Mesothelial cell of epicardium (in vitro differentiated cells): Measurements from ENCODE around the gene WDR72. TPM values are rescaled to one million over a fixed set of nuclear protein-coding genes. Genes with fewer than 3 reads are reported as not detected.
"Not testable (repeated sequence)": the region's sequence is repeated elsewhere in the genome, so short reads cannot be mapped to it uniquely, and the experiment has no call there.

Experiments
- DNase-seq, 2 experiments: peaks; one replicate each; pipeline ENCODE4 v3.0.0; 2021; ENCODE audit warnings: low spot score in 2 of 2; ENCODE audit not compliant: unreplicated experiment in 2 of 2
- H3K27ac Mint-ChIP-seq: 2 replicates; pipeline ENCODE4 v1.8.0; 2021; ENCODE audit warnings: mixed read lengths
- H3K27me3 Mint-ChIP-seq: 2 replicates; pipeline ENCODE4 v1.8.0; 2021; ENCODE audit warnings: low read depth, mixed read lengths
- H3K36me3 Mint-ChIP-seq: 2 replicates; pipeline ENCODE4 v1.8.0; 2021; ENCODE audit warnings: mixed read lengths
- H3K4me1 Mint-ChIP-seq: 2 replicates; pipeline ENCODE4 v1.8.0; 2021; ENCODE audit warnings: mixed read lengths
- H3K4me3 Mint-ChIP-seq: 2 replicates; pipeline ENCODE4 v1.8.0; 2021; ENCODE audit warnings: mild to moderate bottlenecking, moderate library complexity, mixed read lengths
- H3K9me3 Mint-ChIP-seq: 2 replicates; pipeline ENCODE4 v1.8.0; 2021; ENCODE audit warnings: mixed read lengths
- CTCF ChIP-seq: fragments of 200-600 bp; sonication (generic); IDR thresholded peaks from one replicate; pipeline ENCODE4 v1.5.0; 2021; ENCODE audit warnings: antibody characterized with exemption; ENCODE audit not compliant: unreplicated experiment
- total RNA-seq: library from RNA; stranded (reverse); gene quantifications from 3 replicates; pipeline ENCODE4 v1.2.1, GENCODE V29; 2021

The WDR72 gene
- total RNA-seq, 1 donor from 2014 or later: 0.25 TPM

GRCh38 chr15:53789654-53790375, 30.4 kb upstream of the WDR72 start:
- no peak for DNase-seq
- no peak for TF ChIP-seq CTCF
- Mint-ChIP-seq H3K27me3 (peaks cover 14% of the 10 kb centered on the region), H3K4me3 (no peak overlapping the region), H3K9me3 (peaks cover 7% of the 10 kb centered on the region), H3K36me3 (no peaks in the 10 kb centered on the region), H3K4me1 (peaks cover 5% of the 10 kb centered on the region), H3K27ac (no peak overlapping the region)

- DNase-seq: no peak
- no peak overlapping the region for H3K27ac Mint-ChIP-seq
- H3K4me3 Mint-ChIP-seq: no peak overlapping the region
These were observed 26.9 kb upstream of the WDR72 start for GRCh38 chr15:53786401-53786800.

GRCh38 chr15:53785241-53785640, 25.8 kb upstream of the WDR72 start:
- not testable (repeated sequence) for H3K27ac Mint-ChIP-seq, H3K27me3 Mint-ChIP-seq
- peaks cover 13% of the 10 kb centered on the region for H3K9me3 Mint-ChIP-seq

More at GRCh38 chr15:53786401-53786800, 26.9 kb upstream of the WDR72 start:
- Mint-ChIP-seq H3K4me1 (peaks cover under 1% of the 10 kb centered on the region), H3K27me3 (peaks cover 8% of the 10 kb centered on the region), H3K9me3 (peaks cover 13% of the 10 kb centered on the region), H3K36me3 (no peaks in the 10 kb centered on the region)
- no peak for TF ChIP-seq CTCF

GRCh38 chr15:53762916-53763315, 3.5 kb upstream of the WDR72 start:
- Mint-ChIP-seq H3K27ac (no peak overlapping the region), H3K9me3 (no peaks in the 10 kb centered on the region), H3K36me3 (no peaks in the 10 kb centered on the region), H3K27me3 (peaks cover 61% of the 10 kb centered on the region), H3K4me1 (peaks cover 4% of the 10 kb centered on the region), H3K4me3 (no peak overlapping the region)
- no peak for TF ChIP-seq CTCF
- no peak for DNase-seq

More at GRCh38 chr15:53785241-53785640, 25.8 kb upstream of the WDR72 start:
- not testable (repeated sequence) for H3K4me3 Mint-ChIP-seq, H3K36me3 Mint-ChIP-seq, DNase-seq, H3K4me1 Mint-ChIP-seq

- Mint-ChIP-seq H3K27me3 (peaks cover 58% of the 10 kb centered on the region), H3K9me3 (no peaks in the 10 kb centered on the region), H3K4me3 (no peak overlapping the region), H3K4me1 (peaks cover 9% of the 10 kb centered on the region), H3K27ac (no peak overlapping the region), H3K36me3 (no peaks in the 10 kb centered on the region)
- DNase-seq: no peak
- no peak for TF ChIP-seq CTCF
These were observed 1.1 kb downstream of the WDR72 start for GRCh38 chr15:53758412-53758811.

GRCh38 chr15:53757906-53758305, 1.6 kb downstream of the WDR72 start:
- Mint-ChIP-seq H3K9me3 (no peaks in the 10 kb centered on the region), H3K36me3 (no peaks in the 10 kb centered on the region), H3K4me1 (peaks cover 9% of the 10 kb centered on the region), H3K27me3 (peaks cover 54% of the 10 kb centered on the region), H3K4me3 (no peak overlapping the region), H3K27ac (no peak overlapping the region)
- no peak for TF ChIP-seq CTCF
- no peak for DNase-seq
